ENCODE measurements around the gene IFNE. TPM values are rescaled to one million over a fixed set of nuclear protein-coding genes. Genes with fewer than 3 reads are reported as not detected.
A peak's percentile ranks its signal among the peaks of the same experiment; 100 is the strongest.

The IFNE gene
- total and polyA plus RNA-seq, 2 donors (not counting 3 experiments of a cell fraction or from before 2014, with no cell fraction given) = 0.22 to 1.4 TPM

DNA sequence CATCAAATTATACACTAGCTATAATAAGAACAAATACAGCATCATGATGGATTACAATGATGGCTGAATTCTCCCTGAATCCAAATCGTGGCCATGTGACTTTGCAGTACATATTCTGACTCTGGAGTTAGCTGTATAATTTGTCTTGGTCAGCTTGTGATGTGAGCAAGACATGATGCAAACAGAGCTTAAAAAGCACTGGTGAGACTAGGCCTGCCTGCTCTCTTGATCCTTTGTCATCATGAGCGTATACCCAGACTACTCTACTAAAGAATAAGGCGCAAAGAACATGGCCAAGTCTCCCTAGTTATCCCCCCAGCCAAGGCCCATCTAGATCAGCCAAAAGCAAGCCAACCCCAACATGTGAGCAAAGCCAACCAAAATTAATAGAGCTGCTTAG, 34.7 kb upstream of the IFNE start:
- H3K4me1 ChIP-seq (ENCODE audit: control insufficient read depth, extremely low read depth, insufficient read depth, low read length) = no peaks in the 10 kb centered on the region
- intact Hi-C loops (cut with micrococcal nuclease) (no loop called here), dilution Hi-C loops (cut with MboI; ENCODE audit: extremely low pct_ligation_motif_present, low sequenced_read_pairs) (no loop called here)
- no peaks in the 10 kb centered on the region for H3K9me1 ChIP-seq (replicated peaks; ENCODE audit: control insufficient read depth, extremely low read depth, insufficient read depth, low read length)
- no peak overlapping the region for H3K4me2 ChIP-seq (ENCODE audit: insufficient read depth, low read length)
- no peaks in the 10 kb centered on the region for H3K9me3 ChIP-seq (replicated peaks; ENCODE audit: control insufficient read depth, insufficient read depth, low read length)
- POLR2A ChIA-PET = no interaction called here
- no peaks in the 10 kb centered on the region for H4K20me1 ChIP-seq (replicated peaks; ENCODE audit: control insufficient read depth, extremely low read depth, insufficient read depth, low read length)
- TF ChIP-seq, protein P1, sequence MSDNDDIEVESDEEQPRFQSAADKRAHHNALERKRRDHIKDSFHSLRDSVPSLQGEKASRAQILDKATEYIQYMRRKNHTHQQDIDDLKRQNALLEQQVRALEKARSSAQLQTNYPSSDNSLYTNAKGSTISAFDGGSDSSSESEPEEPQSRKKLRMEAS (IDR thresholded peaks at IDR 0.05; ENCODE audit: insufficient read depth, insufficient read length) = no peak
- TF ChIP-seq MYC (IDR thresholded peaks at IDR 0.05; ENCODE audit: low read depth, low read length) (no peak), POLR2A (IDR thresholded peaks at IDR 0.05; ENCODE audit: low read depth, low read length) (no peak), JUN (IDR thresholded peaks at IDR 0.05; ENCODE audit: borderline replicate concordance, insufficient read depth, insufficient read length, low read depth) (no peak), EZH2 (IDR thresholded peaks at IDR 0.05; ENCODE audit: borderline replicate concordance, low read depth, low read length, severe bottlenecking) (no peak), FOS (IDR thresholded peaks at IDR 0.05; ENCODE audit: borderline replicate concordance, insufficient read depth, low read length) (no peak), GATA2 (IDR thresholded peaks at IDR 0.05; ENCODE audit: insufficient read depth, insufficient read length, low read depth, low read length) (no peak), POLR2AphosphoS5 (IDR thresholded peaks at IDR 0.05; ENCODE audit: insufficient read depth, low read depth, low read length) (no peak)
- TF ChIP-seq, protein P2, sequence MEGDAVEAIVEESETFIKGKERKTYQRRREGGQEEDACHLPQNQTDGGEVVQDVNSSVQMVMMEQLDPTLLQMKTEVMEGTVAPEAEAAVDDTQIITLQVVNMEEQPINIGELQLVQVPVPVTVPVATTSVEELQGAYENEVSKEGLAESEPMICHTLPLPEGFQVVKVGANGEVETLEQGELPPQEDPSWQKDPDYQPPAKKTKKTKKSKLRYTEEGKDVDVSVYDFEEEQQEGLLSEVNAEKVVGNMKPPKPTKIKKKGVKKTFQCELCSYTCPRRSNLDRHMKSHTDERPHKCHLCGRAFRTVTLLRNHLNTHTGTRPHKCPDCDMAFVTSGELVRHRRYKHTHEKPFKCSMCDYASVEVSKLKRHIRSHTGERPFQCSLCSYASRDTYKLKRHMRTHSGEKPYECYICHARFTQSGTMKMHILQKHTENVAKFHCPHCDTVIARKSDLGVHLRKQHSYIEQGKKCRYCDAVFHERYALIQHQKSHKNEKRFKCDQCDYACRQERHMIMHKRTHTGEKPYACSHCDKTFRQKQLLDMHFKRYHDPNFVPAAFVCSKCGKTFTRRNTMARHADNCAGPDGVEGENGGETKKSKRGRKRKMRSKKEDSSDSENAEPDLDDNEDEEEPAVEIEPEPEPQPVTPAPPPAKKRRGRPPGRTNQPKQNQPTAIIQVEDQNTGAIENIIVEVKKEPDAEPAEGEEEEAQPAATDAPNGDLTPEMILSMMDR (IDR thresholded peaks at IDR 0.05; ENCODE audit: extremely low read depth in 1 of 2, insufficient read depth in 1 of 2, low read depth in 1 of 2, low read length in 2 of 2) = no peak
- H3K9ac ChIP-seq (replicated peaks; ENCODE audit: extremely low read depth, insufficient read depth, low read length) = no peak overlapping the region
- CTCF ChIA-PET = interaction anchor here (0.8 to 1.5 kb wide), 5 partner anchors 10 to 272 kb away, joined by 3 to 4 read pairs (median 3); no protein-coding TSS in a partner anchor
- no peak overlapping the region for H3K27ac ChIP-seq (ENCODE audit: insufficient read depth, low read depth, low read length)
- DNase-seq (ENCODE audit: low read depth, low spot score) = no peak
- BruUV-seq (replicated peaks) = no TSS peak
- peaks cover 96% of the 10 kb centered on the region for H3K79me2 ChIP-seq (ENCODE audit: control insufficient read depth, insufficient read depth, low read length)
- H3K36me3 ChIP-seq (ENCODE audit: control insufficient read depth in 2 of 2, extremely low read depth in 1 of 2, insufficient read depth in 2 of 2, low read length in 2 of 2) = peaks cover 0 to 6% of the 10 kb centered on the region in 2 experiments
- FAIRE-seq = peak; percentile 35
- H2AFZ ChIP-seq (ENCODE audit: low read depth, low read length) = no peak overlapping the region
- H3K4me3 ChIP-seq (replicated peaks in 1 of 3; ENCODE audit: insufficient read depth in 1 of 3, low read depth in 1 of 3, low read length in 3 of 3) = no peak overlapping the region
- no peaks in the 10 kb centered on the region for H3K27me3 ChIP-seq (ENCODE audit: control insufficient read depth in 2 of 2, insufficient read depth in 2 of 2, low read length in 2 of 2)

All from endothelial cell of umbilical vein (primary cell).